Muscle layer of colon (tissue), 2 donors: ENCODE results near the gene STK38.

Experiments
- H3K27ac ChIP-seq: one replicate; pipeline ENCODE4 v1.7.0; 2013; ENCODE audit warnings: low read depth, mild to moderate bottlenecking, low read length, moderate library complexity
- H3K27me3 ChIP-seq, 2 donors: one replicate each; pipeline ENCODE4 v1.7.0; 2013; ENCODE audit warnings: low read length in 2 of 2, mild to moderate bottlenecking in 2 of 2; ENCODE audit not compliant: insufficient read depth in 2 of 2, control insufficient read depth in 1 of 2
- H3K36me3 ChIP-seq: one replicate; pipeline ENCODE4 v1.7.0; 2013; ENCODE audit warnings: mild to moderate bottlenecking, low read length; ENCODE audit not compliant: insufficient read depth
- H3K4me1 ChIP-seq: one replicate; pipeline ENCODE4 v1.7.0; 2013; ENCODE audit warnings: mild to moderate bottlenecking, low read length; ENCODE audit not compliant: insufficient read depth
- H3K4me3 ChIP-seq, 2 donors: one replicate each; pipeline ENCODE4 v1.7.0; 2013; ENCODE audit warnings: low read length in 2 of 2, low read depth in 1 of 2, mild to moderate bottlenecking in 1 of 2, moderate library complexity in 1 of 2
- H3K9ac ChIP-seq: one replicate; pipeline ENCODE4 v1.7.0; 2013; ENCODE audit warnings: low read length
- H3K9me3 ChIP-seq: one replicate; pipeline ENCODE4 v1.7.0; 2013; ENCODE audit warnings: mild to moderate bottlenecking, low read length
- donor health status: abdominal sarcoma.
- donor health status: Adenocarcinoma of cecum.

Gene STK38

GRCh38 chr6:36516559-36516958 is 30.7 kb downstream of the STK38 start:
- Histone ChIP-seq H3K9ac (no peak overlapping the region), H3K36me3 (peaks cover 42% of the 10 kb centered on the region), H3K4me1 (no peaks in the 10 kb centered on the region), H3K4me3 (no peak overlapping the region), H3K27ac (no peak overlapping the region), H3K9me3 (no peaks in the 10 kb centered on the region), H3K27me3 (no peaks in the 10 kb centered on the region)

- Histone ChIP-seq H3K9ac (no peak overlapping the region), H3K9me3 (no peaks in the 10 kb centered on the region), H3K27me3 (no peaks in the 10 kb centered on the region), H3K36me3 (peaks cover 42% of the 10 kb centered on the region), H3K4me3 (no peak overlapping the region), H3K4me1 (no peaks in the 10 kb centered on the region), H3K27ac (no peak overlapping the region)
These were observed 31.4 kb downstream of the STK38 start for GRCh38 chr6:36515844-36516243.

GRCh38 chr6:36514554-36515456 is 32.5 kb downstream of the STK38 start:
- H3K9me3 ChIP-seq = no peaks in the 10 kb centered on the region

GRCh38 chr6:36510365-36510764 is 36.9 kb downstream of the STK38 start:
- Histone ChIP-seq H3K9ac (no peak overlapping the region), H3K4me1 (no peaks in the 10 kb centered on the region), H3K4me3 (no peak overlapping the region), H3K9me3 (no peaks in the 10 kb centered on the region), H3K27me3 (no peaks in the 10 kb centered on the region), H3K36me3 (peaks cover 66% of the 10 kb centered on the region), H3K27ac (no peak overlapping the region)

More at GRCh38 chr6:36514554-36515456, 32.5 kb downstream of the STK38 start:
- H3K36me3 ChIP-seq = peaks cover 44% of the 10 kb centered on the region
- no peak overlapping the region for H3K27ac ChIP-seq
- no peak overlapping the region for H3K9ac ChIP-seq
- H3K4me1 ChIP-seq = no peaks in the 10 kb centered on the region
- no peak overlapping the region for H3K4me3 ChIP-seq
- H3K27me3 ChIP-seq = no peaks in the 10 kb centered on the region

GRCh38 chr6:36508532-36508931 is 38.7 kb downstream of the STK38 start:
- no peak overlapping the region for H3K4me3 ChIP-seq
- no peak overlapping the region for H3K27ac ChIP-seq
- H3K9me3 ChIP-seq = no peaks in the 10 kb centered on the region
- no peaks in the 10 kb centered on the region for H3K27me3 ChIP-seq
- no peak overlapping the region for H3K9ac ChIP-seq
- no peaks in the 10 kb centered on the region for H3K4me1 ChIP-seq
- peaks cover 62% of the 10 kb centered on the region for H3K36me3 ChIP-seq

- H3K27me3 ChIP-seq = no peaks in the 10 kb centered on the region
- no peaks in the 10 kb centered on the region for H3K4me1 ChIP-seq
- no peaks in the 10 kb centered on the region for H3K9me3 ChIP-seq
- H3K36me3 ChIP-seq = peaks cover 62% of the 10 kb centered on the region
- no peak overlapping the region for H3K9ac ChIP-seq
- no peak overlapping the region for H3K4me3 ChIP-seq
- no peak overlapping the region for H3K27ac ChIP-seq
These were observed 40.7 kb downstream of the STK38 start for GRCh38 chr6:36506611-36507010.

- H3K4me3 ChIP-seq = no peak overlapping the region
- H3K9me3 ChIP-seq = no peaks in the 10 kb centered on the region
- peaks cover 58% of the 10 kb centered on the region for H3K36me3 ChIP-seq
- no peak overlapping the region for H3K9ac ChIP-seq
- H3K27me3 ChIP-seq = no peaks in the 10 kb centered on the region
- H3K27ac ChIP-seq = no peak overlapping the region
- no peaks in the 10 kb centered on the region for H3K4me1 ChIP-seq
These were observed 41.3 kb downstream of the STK38 start for GRCh38 chr6:36505744-36506534.

- Histone ChIP-seq H3K9ac (no peak overlapping the region), H3K4me3 (no peak overlapping the region), H3K27me3 (no peaks in the 10 kb centered on the region), H3K9me3 (no peaks in the 10 kb centered on the region), H3K4me1 (no peaks in the 10 kb centered on the region), H3K27ac (no peak overlapping the region), H3K36me3 (peaks cover 48% of the 10 kb centered on the region)
These were observed 42.3 kb downstream of the STK38 start for GRCh38 chr6:36504982-36505381.

- no peaks in the 10 kb centered on the region for H3K27me3 ChIP-seq
- no peak overlapping the region for H3K27ac ChIP-seq
- peaks cover 47% of the 10 kb centered on the region for H3K36me3 ChIP-seq
These were observed 43.1 kb downstream of the STK38 start for GRCh38 chr6:36504181-36504580.

GRCh38 chr6:36501686-36502085 is 45.6 kb downstream of the STK38 start:
- no peak overlapping the region for H3K4me3 ChIP-seq
- H3K9me3 ChIP-seq = no peaks in the 10 kb centered on the region
- H3K27ac ChIP-seq = no peak overlapping the region
- no peaks in the 10 kb centered on the region for H3K27me3 ChIP-seq
- no peak overlapping the region for H3K9ac ChIP-seq
- H3K4me1 ChIP-seq = no peaks in the 10 kb centered on the region
- peaks cover 43% of the 10 kb centered on the region for H3K36me3 ChIP-seq

More at GRCh38 chr6:36504181-36504580, 43.1 kb downstream of the STK38 start:
- no peak overlapping the region for H3K9ac ChIP-seq
- no peak overlapping the region for H3K4me3 ChIP-seq
- H3K4me1 ChIP-seq = no peaks in the 10 kb centered on the region
- H3K9me3 ChIP-seq = no peaks in the 10 kb centered on the region

GRCh38 chr6:36499918-36500317 is 47.4 kb downstream of the STK38 start:
- Histone ChIP-seq H3K9me3 (no peaks in the 10 kb centered on the region), H3K4me1 (no peaks in the 10 kb centered on the region)

More at GRCh38 chr6:36499918-36500317, 47.4 kb downstream of the STK38 start:
- H3K9ac ChIP-seq = no peak overlapping the region
- H3K4me3 ChIP-seq = no peak overlapping the region
- H3K36me3 ChIP-seq = peaks cover 43% of the 10 kb centered on the region
- no peaks in the 10 kb centered on the region for H3K27me3 ChIP-seq
- H3K27ac ChIP-seq = no peak overlapping the region
